HG03432 (cell line): ENCODE measurements around the gene SMIM10.
"Not testable (repeated sequence)": the region's sequence is repeated elsewhere in the genome, so short reads cannot be mapped to it uniquely, and the experiment has no call there.

Source experiments
- ATAC-seq: cut with Tn5 transposase; IDR thresholded peaks from one replicate; pipeline ENCODE4 v1.9.1; 2021; ENCODE audit warnings: mild to moderate bottlenecking, moderate library complexity; ENCODE audit not compliant: unreplicated experiment

The SMIM10 gene

DNA sequence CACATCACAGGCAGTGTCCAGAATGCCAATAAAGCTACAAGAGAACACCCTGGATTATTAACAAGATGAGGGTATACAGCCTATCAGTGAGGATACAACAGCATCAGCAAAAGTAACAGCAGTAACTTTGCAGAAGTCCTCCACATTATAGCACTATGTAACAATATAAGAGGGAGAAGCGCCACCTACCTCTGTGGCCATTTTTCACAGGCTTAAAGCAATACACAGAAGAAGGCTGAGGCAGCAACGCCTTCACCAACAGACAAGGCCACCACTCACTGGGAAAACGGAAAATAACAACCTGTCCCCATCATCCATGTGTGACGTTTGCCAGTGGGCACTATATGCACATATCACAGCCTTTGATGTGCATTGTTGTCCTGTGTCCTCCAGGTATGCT, 19.0 kb downstream of the SMIM10 start:
- ATAC-seq = no peak

GRCh38 chrX:135010921-135011320, 20.1 kb downstream of the SMIM10 start:
- ATAC-seq = no peak

GRCh38 chrX:135015523-135016245, 24.9 kb downstream of the SMIM10 start:
- ATAC-seq = no peak

DNA sequence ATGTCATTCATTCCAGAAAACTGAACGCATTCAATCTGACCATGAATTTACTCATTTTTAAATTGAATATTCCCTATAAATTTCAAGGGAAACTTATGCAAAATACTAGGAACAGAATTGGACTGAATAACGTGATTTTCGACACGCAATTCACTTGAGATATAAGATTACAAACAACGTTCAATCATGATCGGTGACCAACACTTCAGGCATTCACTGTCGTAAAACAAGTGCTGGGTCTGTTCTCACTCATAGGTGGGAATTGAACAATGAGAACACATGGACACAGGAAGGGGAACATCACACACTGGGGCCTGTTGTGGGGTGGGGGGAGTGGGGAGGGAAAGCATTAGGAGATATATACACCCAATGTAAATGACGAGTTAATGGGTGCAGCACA, 29.1 kb downstream of the SMIM10 start:
- not testable (repeated sequence) for ATAC-seq

DNA sequence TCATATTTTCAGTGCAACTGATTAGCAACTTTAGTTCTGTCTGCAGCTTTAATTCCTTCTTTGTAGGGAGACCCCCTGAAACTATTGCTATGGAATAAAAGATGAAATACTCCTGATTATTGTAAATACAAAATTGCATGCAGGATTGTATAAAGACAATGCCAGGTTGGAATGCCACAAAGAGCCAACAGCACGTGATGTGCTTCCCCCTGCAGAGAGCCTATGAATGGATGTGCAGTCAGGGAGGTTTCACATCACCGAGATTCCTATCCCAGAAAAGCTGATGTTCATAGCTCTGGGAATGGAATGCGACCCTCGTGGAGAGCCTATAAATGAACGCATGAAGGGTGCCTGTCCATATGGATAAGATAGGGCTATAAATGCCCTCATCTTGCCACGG, 33.0 kb downstream of the SMIM10 start:
- not testable (repeated sequence) for ATAC-seq

GRCh38 chrX:135024526-135024925, 33.7 kb downstream of the SMIM10 start:
- no peak for ATAC-seq

DNA sequence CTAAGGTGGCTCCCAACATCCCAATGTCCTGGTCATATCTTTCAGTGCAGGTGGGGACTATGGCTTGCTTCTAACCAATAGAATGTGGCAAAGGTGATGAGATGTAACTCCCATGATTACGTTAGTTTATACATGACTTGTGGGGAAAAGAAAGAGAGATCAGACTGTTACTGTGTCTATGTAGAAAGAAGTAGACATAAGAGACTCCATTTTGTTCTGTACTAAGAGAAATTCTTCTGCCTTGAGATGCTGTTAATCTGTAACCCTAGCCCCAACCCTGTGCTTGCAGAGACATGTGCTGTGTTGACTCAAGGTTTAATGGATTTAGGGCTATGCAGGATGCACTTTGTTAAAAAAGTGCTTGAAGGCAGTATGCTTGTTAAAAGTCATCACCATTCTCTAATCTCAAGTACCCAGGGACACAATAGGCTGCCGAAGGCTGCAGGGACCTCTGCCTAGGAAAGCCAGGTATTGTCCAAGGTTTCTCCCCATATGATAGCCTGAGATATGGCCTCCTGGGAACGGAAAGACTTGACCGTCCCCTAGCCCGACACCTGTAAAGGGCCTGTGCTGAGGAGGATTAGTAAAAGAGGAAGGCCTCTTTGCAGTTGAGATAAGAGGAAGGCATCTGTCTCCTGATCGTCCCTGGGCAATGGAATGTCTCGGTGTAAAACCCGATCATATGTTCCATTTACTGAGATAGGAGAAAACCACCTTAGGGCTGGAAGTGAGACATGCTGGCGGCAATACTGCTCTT, 39.6 kb downstream of the SMIM10 start:
- ATAC-seq = not testable (repeated sequence)

DNA sequence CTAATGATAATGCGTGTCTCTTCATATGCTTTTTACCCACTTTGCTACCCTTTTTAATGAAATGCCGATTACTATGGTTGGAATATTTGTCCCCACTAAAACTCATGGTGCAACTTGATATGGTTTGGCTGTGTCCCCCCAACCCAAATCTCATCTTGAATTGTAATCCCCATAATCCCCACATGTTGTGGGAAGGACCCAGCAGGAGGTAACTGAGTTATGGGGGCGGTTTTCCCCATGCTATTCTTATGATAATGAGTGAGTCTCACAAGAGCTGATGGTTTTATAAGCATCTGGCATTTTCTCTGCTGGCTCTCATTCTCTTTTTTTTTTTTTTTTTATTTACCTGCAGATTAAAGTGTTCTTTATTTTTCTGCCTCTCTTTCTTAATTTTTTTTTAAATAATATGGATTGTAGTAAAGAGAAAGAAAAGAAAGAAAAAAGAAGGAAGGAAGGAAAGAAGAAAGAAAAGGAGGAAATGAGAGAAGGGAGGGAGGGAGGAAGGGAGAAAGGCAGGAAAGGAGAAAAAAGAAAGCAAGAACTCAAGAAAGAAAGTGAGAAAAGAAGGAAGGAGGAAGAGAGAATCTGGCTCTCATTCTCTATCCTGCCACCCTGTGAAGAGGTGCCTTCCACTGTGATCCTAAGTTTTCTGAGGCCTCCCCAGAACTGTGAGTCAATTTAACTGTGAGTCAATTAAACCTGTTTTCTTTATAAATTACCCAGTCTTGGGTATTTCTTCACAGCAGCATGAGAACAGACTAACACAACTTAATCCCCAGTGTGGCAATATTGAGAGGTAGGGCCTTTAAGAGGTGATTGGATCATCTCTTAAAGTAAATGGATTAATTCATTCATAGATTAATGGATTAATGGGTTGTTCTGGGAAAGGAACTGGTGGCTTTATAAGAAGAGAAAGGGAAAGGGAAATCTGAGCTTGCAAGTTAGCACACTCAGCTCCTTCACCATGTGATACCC, 50.6 kb downstream of the SMIM10 start:
- not testable (repeated sequence) for ATAC-seq
